Activated T-cell treated with anti-CD3 and anti-CD28 coated beads, Interleukin-2, amount 50 U/mL, for 4 hours (primary cell): ENCODE measurements around the gene LRRC1. TPM values are rescaled to one million over a fixed set of nuclear protein-coding genes. Genes with fewer than 3 reads are reported as not detected.

ENCODE experiments used
- ATAC-seq, 2 donors: fragments of 200-7000 bp; cut with Tn5 transposase; one replicate each; pipeline ENCODE4 v1.10.0; 2021
- DNase-seq: peaks from one replicate; pipeline ENCODE4 v3.0.0-alpha.2; 2020
- H3K27me3 Mint-ChIP-seq: one replicate; pipeline ENCODE4 v1.8.0; 2021; ENCODE audit warnings: low read depth, mixed read lengths
- H3K36me3 Mint-ChIP-seq: one replicate; pipeline ENCODE4 v1.8.0; 2022; ENCODE audit warnings: mixed read lengths; ENCODE audit not compliant: insufficient read depth
- H3K4me1 Mint-ChIP-seq: one replicate; pipeline ENCODE4 v1.8.0; 2021; ENCODE audit warnings: low read depth, mixed read lengths
- H3K4me3 Mint-ChIP-seq: one replicate; pipeline ENCODE4 v1.8.0; 2021; ENCODE audit warnings: mild to moderate bottlenecking, moderate library complexity, mixed read lengths
- H3K9me3 Mint-ChIP-seq: one replicate; pipeline ENCODE4 v1.8.0; 2021; ENCODE audit warnings: mixed read lengths
- total RNA-seq, 3 donors: library from RNA; stranded (reverse); gene quantifications; one replicate each; pipeline ENCODE4 v1.2.1, GENCODE V29; 2021

Gene LRRC1
- total RNA-seq, result 1 to 10 TPM in 1 of 3 donors, under 1 TPM in 2; 0.78 to 1.9 (median 0.79) TPM

DNA sequence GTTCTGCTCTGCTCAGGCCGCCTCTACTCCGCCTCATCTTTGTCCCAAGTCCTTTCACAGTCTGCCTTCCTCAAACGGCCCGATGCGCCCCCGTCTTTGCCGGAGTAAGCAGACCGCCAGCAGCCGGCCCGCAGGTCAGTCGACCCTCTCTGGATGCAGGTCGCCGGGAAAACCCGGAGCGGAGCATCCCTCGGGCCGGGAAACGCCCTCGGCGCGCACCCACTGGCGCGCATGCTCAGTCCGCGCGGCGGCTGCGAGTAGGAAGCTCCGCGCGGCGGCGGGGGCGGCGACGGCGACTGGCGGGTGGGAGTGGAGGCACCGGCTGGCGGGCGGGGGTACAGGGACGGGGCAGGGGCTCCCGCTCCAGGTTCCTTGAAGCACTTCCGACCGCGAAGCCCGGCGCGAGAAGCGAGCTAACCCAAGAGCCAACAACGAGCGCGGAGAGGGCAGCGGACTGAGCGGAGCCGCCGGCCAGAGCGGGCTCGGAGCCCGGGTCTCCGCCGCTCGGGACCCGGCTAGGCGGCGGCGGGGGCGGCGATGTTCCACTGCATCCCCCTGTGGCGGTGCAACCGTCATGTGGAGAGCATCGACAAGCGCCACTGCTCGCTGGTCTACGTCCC, at the start of gene LRRC1:
TSS of gene LRRC1 (plus strand) at position 286 of the 620 bp plus-strand sequence. CDS start at position 538, 252 bp downstream.
- Mint-ChIP-seq H3K27me3 (peaks cover 17% of the 10 kb centered on the region), H3K4me1 (peaks cover 24% of the 10 kb centered on the region), H3K4me3 (peak within 1 kb of the TSS; percentile 95), H3K36me3 (no peaks in the 10 kb centered on the region), H3K9me3 (peaks cover 3% of the 10 kb centered on the region)
- DNase-seq (peak; percentile 80), ATAC-seq (peak; percentile 63 to 66)

DNA sequence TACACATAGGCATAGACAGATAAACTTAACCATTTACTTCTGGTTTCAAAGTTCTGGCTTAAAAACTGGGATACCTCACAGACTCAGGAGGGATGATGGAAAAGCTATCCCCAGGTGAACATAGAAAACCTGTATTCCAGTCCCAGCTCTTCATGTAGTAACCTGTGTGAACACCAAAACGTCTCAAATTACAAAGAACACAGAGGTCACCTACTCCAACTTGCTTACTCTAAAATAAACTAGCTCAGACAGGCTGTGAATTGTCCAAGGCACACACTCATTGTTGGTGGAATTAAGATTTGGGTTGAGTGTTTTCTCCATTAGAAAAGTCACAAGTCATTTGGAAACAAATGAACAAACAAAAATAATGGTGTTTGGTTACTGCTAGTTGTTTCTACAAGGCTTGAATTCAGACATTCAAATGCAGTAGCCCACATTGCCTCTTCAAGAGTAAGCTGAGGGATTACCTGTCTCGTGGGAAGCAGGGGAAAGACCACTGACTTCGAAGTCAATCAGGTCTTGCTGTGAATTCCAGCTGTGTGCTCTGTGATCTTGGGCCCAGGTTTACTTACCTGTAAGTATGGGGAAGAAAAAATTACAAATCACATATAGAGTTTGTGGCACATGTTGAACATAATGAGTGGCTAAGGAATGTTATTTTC, 48.2 kb upstream of the LRRC1 start:
- no peaks in the 10 kb centered on the region for H3K9me3 Mint-ChIP-seq
- H3K4me3 Mint-ChIP-seq, result no peak overlapping the region
- H3K36me3 Mint-ChIP-seq, result no peaks in the 10 kb centered on the region
- no peaks in the 10 kb centered on the region for H3K27me3 Mint-ChIP-seq
- ATAC-seq (no peak), DNase-seq (no peak)
- H3K4me1 Mint-ChIP-seq, result peaks cover 3% of the 10 kb centered on the region

DNA sequence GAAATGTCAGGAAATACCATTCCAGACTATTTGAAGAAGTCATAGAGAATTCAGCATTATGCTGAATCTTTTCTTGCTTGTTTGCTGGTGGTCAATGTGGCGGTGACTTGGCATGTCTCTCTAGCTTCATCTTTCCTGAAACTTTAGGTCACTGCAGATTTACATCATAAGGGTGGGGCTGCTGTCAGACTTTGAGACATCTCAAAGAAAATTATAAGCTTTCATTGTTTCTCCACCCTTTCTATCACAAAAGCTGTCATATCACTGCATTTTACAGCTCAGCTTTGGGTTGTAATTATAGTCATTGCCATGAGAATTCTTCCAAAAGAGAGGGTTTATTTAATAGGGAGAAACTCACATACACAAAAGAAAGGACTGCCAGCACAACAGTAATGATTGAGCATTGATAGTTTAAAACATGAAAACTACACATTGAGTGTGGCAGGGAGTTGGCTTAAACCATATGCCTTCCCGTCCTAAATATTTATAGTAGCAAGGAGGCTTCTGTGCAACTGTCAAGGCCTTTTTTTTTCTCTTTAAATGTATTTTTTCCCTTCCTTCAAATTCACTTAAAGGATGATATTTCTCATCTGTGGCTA, 44.7 kb upstream of the LRRC1 start:
- no peaks in the 10 kb centered on the region for H3K9me3 Mint-ChIP-seq
- no peak for ATAC-seq

DNA sequence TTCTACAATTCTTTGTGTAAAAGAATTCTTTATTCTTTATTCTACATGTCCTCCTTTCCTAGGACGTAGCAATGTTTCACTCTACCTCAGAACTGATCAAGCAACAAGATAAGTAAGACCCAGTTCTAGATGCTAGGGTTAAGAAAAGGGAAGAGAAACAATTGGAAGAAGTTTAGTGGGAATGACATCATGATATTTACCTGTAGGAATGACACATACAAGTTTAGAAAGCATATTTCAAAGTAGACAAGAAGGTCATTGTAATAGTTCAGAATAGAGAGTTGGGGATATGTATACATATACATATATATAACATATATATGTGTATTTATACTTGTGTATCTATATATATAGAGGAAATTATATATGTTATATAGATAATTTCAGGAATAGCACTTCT, 43.4 kb upstream of the LRRC1 start:
- ATAC-seq (no peak), DNase-seq (no peak)
- Mint-ChIP-seq H3K27me3 (peaks cover 8% of the 10 kb centered on the region), H3K4me1 (no peaks in the 10 kb centered on the region), H3K36me3 (no peaks in the 10 kb centered on the region), H3K4me3 (no peak overlapping the region), H3K9me3 (no peaks in the 10 kb centered on the region)

More for the DNA sequence above, 44.7 kb upstream of the LRRC1 start:
- Mint-ChIP-seq H3K36me3 (no peaks in the 10 kb centered on the region), H3K4me3 (no peak overlapping the region), H3K27me3 (peaks cover 5% of the 10 kb centered on the region), H3K4me1 (no peaks in the 10 kb centered on the region)
- no peak for DNase-seq

DNA sequence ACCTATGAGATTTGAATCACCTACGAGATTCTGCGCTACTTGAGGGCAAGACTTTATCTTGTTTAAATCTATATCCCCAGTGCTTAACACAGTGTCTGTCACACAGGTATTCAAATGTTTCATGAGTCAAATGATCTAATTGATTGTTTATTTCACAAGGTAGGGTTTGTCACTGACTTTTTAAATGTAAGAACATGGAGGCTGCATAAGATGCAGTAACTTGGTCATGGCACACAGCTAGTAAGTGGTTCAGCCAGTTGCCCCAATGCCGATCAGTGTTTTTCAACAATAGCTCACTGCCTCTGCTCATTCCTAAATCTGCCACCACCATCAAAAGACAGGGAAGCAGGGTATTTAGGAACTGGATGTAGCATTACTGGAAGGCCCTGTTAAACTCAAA, 42.4 kb upstream of the LRRC1 start:
- Mint-ChIP-seq H3K4me1 (no peaks in the 10 kb centered on the region), H3K27me3 (peaks cover 8% of the 10 kb centered on the region), H3K9me3 (no peaks in the 10 kb centered on the region), H3K4me3 (no peak overlapping the region), H3K36me3 (no peaks in the 10 kb centered on the region)
- no peak for ATAC-seq
- no peak for DNase-seq

DNA sequence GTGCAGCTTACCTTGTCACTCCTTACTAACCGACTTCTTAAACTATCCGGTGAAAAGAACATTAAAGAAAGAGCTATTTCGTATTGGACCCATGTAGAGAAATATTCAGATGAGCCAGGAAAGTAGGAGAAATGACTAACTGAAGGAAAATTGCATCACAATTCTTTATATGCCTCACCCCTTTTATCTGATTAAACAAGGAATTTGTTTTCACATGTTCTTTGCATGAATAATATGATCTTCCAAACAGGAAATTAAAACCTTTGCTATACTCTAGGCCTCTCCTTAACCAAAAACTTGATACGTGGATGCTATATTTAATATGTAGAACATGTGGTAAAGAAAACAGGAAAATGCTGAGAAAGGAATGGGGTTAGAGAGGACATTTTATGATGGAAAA, 41.9 kb upstream of the LRRC1 start:
- Mint-ChIP-seq H3K36me3 (no peaks in the 10 kb centered on the region), H3K9me3 (no peaks in the 10 kb centered on the region), H3K27me3 (peaks cover 8% of the 10 kb centered on the region), H3K4me1 (no peaks in the 10 kb centered on the region), H3K4me3 (no peak overlapping the region)
- no peak for DNase-seq
- no peak for ATAC-seq

DNA sequence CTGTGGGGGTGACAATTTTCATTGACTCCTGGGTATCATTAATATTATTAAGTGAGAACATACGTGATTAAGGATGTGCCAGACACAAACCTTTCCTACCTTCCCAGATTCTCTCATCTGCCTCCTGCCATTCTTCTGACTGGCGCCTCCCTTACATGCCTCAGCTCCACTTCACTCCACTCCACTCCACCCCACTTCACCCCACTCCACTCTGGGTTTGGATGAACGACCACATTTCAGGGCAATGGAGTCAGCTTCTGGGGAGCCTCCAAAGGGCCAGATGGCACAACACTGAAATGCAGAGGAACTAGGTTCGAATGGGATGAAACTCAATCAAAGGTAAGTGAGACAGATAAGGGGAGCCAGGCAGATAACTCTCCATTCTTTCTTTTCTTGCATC, 40.5 kb upstream of the LRRC1 start:
- no peak for ATAC-seq
- H3K27me3 Mint-ChIP-seq, result peaks cover 9% of the 10 kb centered on the region
- DNase-seq, result no peak
- no peaks in the 10 kb centered on the region for H3K4me1 Mint-ChIP-seq
- no peak overlapping the region for H3K4me3 Mint-ChIP-seq
- H3K9me3 Mint-ChIP-seq, result no peaks in the 10 kb centered on the region
- no peaks in the 10 kb centered on the region for H3K36me3 Mint-ChIP-seq

DNA sequence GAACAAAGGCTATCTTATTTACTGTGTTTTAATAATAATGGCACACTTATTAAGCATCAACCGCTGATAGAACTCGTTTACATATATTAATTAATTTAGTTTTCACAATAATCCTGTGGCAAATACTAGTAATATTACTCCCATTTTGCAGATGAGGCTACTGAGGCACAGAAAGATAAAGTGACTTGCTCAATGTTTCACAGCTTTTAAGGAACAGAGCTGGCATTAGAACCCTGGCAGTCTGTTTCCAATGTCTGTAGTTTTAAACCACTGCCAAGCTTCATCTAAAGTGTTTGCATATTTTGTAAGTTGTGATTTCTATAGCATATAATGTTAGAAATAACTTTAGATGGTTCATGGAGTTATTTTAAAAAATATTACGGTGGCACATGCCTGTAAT, 38.4 kb upstream of the LRRC1 start:
- peaks cover 9% of the 10 kb centered on the region for H3K27me3 Mint-ChIP-seq
- no peaks in the 10 kb centered on the region for H3K36me3 Mint-ChIP-seq
- H3K4me1 Mint-ChIP-seq, result no peaks in the 10 kb centered on the region
- DNase-seq, result no peak
- ATAC-seq, result no peak
- no peaks in the 10 kb centered on the region for H3K9me3 Mint-ChIP-seq
- no peak overlapping the region for H3K4me3 Mint-ChIP-seq

DNA sequence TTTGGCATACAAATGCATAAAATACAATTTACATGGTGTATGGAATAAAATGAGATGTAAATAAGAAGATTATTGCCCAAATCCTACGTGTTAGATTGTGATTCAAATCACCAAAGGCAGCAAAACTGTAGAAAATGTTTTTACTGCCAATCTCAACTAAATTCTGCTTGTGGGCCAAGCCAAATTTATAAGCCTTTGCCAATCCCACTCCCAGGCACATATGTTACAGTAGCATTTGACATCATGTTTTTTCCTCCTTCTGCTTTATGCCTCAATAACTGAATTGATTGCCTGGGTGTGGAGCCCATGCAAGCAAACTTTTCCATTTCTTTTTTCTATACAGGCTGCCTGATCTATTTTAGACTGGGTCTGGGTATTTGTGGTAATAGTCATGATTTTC, 36.3 kb upstream of the LRRC1 start:
- no peak for ATAC-seq
- Mint-ChIP-seq H3K4me3 (no peak overlapping the region), H3K36me3 (no peaks in the 10 kb centered on the region)

DNA sequence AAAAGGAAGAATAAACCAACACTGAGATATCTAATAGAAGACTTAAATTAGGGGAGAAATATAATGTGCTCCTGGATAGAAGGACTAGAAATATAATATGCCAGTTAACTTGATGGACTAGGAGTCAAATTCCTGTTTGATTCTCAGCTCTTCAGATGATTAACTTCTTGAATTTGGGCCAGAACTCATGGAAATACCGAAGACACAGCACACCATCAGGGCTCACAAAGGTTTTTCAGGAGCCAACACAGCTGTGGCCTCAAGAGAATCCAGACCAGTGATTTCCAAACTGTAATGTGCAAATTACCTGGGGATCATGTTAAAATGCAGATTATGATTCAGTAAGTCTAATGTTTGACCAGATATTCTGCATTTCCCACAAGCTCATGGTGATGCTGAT, 33.8 kb upstream of the LRRC1 start:
- no peak overlapping the region for H3K4me3 Mint-ChIP-seq
- H3K27me3 Mint-ChIP-seq, result peaks cover 10% of the 10 kb centered on the region

More for the DNA sequence above, 36.3 kb upstream of the LRRC1 start:
- H3K9me3 Mint-ChIP-seq, result no peaks in the 10 kb centered on the region
- no peaks in the 10 kb centered on the region for H3K4me1 Mint-ChIP-seq
- H3K27me3 Mint-ChIP-seq, result peaks cover 10% of the 10 kb centered on the region
- no peak for DNase-seq

DNA sequence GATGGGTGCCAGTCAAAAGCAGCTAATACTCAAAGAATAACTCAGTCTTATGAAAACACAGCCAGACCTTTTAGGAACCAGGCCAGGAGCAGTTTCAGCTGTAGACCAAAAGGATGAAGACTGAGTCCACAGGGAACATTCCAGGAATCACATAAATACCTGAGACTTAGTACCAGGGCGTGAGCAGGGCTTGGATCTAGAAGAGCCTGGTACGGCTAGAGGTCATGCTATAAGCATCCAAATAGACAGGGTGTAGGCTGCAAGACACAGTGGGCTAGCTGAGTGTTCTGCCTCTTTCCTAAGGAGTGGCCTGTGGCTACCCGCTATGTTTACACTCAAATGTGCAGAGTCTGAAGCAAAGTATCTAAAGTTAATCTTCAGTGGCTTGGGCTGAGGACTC, 29.5 kb upstream of the LRRC1 start:
- Mint-ChIP-seq H3K27me3 (peaks cover 12% of the 10 kb centered on the region), H3K9me3 (no peaks in the 10 kb centered on the region), H3K36me3 (no peaks in the 10 kb centered on the region), H3K4me1 (no peaks in the 10 kb centered on the region), H3K4me3 (no peak overlapping the region)
- DNase-seq (no peak), ATAC-seq (no peak)

More for the DNA sequence above, 33.8 kb upstream of the LRRC1 start:
- H3K36me3 Mint-ChIP-seq, result no peaks in the 10 kb centered on the region
- H3K9me3 Mint-ChIP-seq, result no peaks in the 10 kb centered on the region
- H3K4me1 Mint-ChIP-seq, result no peaks in the 10 kb centered on the region
- ATAC-seq, result no peak
- no peak for DNase-seq

DNA sequence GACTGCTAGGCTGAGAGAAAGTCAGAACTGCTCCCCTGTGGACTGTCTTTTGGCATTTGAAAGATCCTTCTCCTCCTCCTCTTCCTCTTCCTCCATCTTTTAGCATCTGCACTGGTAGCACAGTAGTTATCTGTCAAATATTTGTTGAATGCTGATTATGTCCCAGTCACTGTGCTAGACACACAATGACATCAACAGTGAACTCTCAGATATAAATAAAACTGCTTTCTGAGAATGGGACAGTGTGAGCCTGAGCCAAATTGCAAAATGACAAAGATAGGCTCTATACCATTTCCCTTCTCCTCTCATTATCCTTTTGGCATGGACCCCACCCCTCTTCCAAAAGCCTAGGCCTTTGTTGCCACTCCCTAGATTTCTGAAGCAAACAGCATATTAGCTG, 27.9 kb upstream of the LRRC1 start:
- Mint-ChIP-seq H3K27me3 (peaks cover 12% of the 10 kb centered on the region), H3K9me3 (no peaks in the 10 kb centered on the region), H3K4me1 (no peaks in the 10 kb centered on the region), H3K36me3 (no peaks in the 10 kb centered on the region), H3K4me3 (no peak overlapping the region)
- DNase-seq (no peak), ATAC-seq (no peak)

DNA sequence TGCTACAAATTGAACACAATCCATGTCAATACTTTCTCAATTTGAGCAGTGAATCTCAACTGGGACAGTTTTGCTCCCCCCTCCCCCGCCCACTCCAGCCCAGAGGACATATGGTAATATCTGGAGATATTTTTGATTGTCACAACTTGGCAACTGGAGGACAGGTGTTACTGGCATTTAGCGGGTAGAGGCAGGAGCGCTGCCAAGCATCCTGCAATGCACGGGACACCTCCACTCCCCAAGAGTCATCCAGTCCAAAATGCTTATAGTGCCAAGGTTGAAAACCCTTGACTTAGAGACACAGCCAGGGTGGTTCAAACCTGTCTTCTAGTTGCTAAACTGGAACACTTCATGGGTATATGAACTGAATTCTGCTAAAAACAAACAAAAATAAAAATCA, 26.9 kb upstream of the LRRC1 start:
- DNase-seq, result no peak
- H3K4me3 Mint-ChIP-seq, result no peak overlapping the region
- no peaks in the 10 kb centered on the region for H3K36me3 Mint-ChIP-seq
- no peaks in the 10 kb centered on the region for H3K4me1 Mint-ChIP-seq
- ATAC-seq, result no peak
- peaks cover 12% of the 10 kb centered on the region for H3K27me3 Mint-ChIP-seq
- no peaks in the 10 kb centered on the region for H3K9me3 Mint-ChIP-seq

DNA sequence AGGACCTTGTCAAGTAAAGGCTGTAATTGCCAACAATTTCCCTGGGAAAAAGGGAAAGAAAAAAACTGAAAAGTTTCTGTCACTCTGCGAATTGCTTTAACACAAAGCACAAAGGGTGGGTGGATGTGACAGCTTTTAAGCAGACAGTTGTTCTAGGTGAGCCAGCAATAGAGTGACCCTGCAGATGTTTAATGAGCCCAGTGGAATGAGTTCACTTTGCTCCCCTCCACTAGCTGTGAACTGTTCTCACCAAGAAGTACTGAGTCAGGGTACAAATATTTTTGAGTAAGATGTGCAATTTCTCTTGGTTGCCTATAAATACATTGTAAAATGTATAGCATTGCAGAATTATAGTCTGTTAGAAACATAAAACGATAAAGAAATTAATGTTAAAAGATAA, 26.2 kb upstream of the LRRC1 start:
- H3K4me1 Mint-ChIP-seq, result no peaks in the 10 kb centered on the region

DNA sequence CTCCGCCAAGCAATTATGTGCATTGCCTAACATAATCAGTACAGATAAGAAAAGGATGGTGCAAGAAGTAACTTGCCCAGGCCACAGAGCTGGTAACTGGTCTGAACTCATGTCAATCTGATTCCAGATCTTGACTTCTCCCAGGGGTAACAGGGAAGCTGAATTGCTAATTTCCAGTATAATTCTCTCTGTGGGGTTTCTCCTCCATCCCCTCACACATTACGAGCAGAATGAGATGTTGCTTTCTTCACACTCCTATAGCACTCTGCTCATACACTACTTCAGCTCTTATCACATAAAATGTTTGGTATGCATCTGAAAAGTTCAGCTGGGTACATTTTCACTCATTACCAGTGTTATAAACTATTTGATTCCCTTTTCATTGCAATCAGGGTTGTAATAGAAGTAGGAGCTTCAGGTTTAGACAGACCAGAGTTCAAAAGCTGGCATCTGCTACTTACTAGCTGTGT, 24.0 kb upstream of the LRRC1 start:
- Mint-ChIP-seq H3K36me3 (peaks cover 2% of the 10 kb centered on the region), H3K9me3 (no peaks in the 10 kb centered on the region), H3K4me3 (no peak overlapping the region), H3K4me1 (no peaks in the 10 kb centered on the region), H3K27me3 (peaks cover 10% of the 10 kb centered on the region)
- no peak for DNase-seq
- no peak for ATAC-seq

More for the DNA sequence above, 26.2 kb upstream of the LRRC1 start:
- Mint-ChIP-seq H3K27me3 (peaks cover 8% of the 10 kb centered on the region), H3K9me3 (no peaks in the 10 kb centered on the region), H3K4me3 (no peak overlapping the region), H3K36me3 (no peaks in the 10 kb centered on the region)
- no peak for DNase-seq
- no peak for ATAC-seq
